HepG2 (cell line): ENCODE data around the gene SPNS1. TPM values are rescaled to one million over a fixed set of nuclear protein-coding genes. Genes with fewer than 3 reads are reported as not detected.
A peak's percentile ranks its signal among the peaks of the same experiment; 100 is the strongest.

Experiments used
- GATAD2A ChIP-seq: IDR thresholded peaks from 2 replicates; pipeline ENCODE4 v1.6.1; 2016
- HDAC2 ChIP-seq: sonication (generic); formaldehyde crosslinking; IDR thresholded peaks from 2 replicates; pipeline ENCODE4 v1.4.0; 2020; ENCODE audit warnings: missing genetic modification reagents
- HOXD1 ChIP-seq: sonication (generic); formaldehyde crosslinking; IDR thresholded peaks from 2 replicates; pipeline ENCODE4 v1.5.0; 2020; ENCODE audit warnings: missing genetic modification reagents
- KAT2B ChIP-seq: fragments of 150-350 bp; IDR thresholded peaks from 2 replicates; pipeline ENCODE4 v1.6.1; 2014; ENCODE audit warnings: low read depth, low read length, borderline replicate concordance
- KDM3A ChIP-seq: IDR thresholded peaks from 2 replicates; pipeline ENCODE4 v1.6.1; 2018; ENCODE audit warnings: low read depth, missing compliant biosample characterization
- KDM5B ChIP-seq: sonication (generic); formaldehyde crosslinking; IDR thresholded peaks from 2 replicates; pipeline ENCODE4 v1.4.0; 2020; ENCODE audit warnings: missing genetic modification reagents, mild to moderate bottlenecking, borderline replicate concordance
- KMT2B ChIP-seq: IDR thresholded peaks from 2 replicates; pipeline ENCODE4 v1.6.1; 2016; ENCODE audit warnings: missing genetic modification reagents, missing compliant biosample characterization
- SRY ChIP-seq: sonication (generic); formaldehyde crosslinking; IDR thresholded peaks from 2 replicates; pipeline ENCODE4 v1.8.0; 2022; ENCODE audit warnings: mild to moderate bottlenecking, missing genetic modification reagents
- TARDBP ChIP-seq: sonication (generic); formaldehyde crosslinking; IDR thresholded peaks from 2 replicates; pipeline ENCODE4 v1.8.0; 2022; ENCODE audit warnings: mild to moderate bottlenecking, missing genetic modification reagents
- ZMYM3 ChIP-seq: sonication (generic); formaldehyde crosslinking; IDR thresholded peaks from 2 replicates; pipeline ENCODE4 v1.5.1; 2020; ENCODE audit warnings: mild to moderate bottlenecking, missing genetic modification reagents
- ZNF160 ChIP-seq: sonication (generic); formaldehyde crosslinking; IDR thresholded peaks from 2 replicates; pipeline ENCODE4 v1.8.0; 2022; ENCODE audit warnings: mild to moderate bottlenecking, inconsistent platforms, missing genetic modification reagents
- ZNF317 ChIP-seq: sonication (generic); formaldehyde crosslinking; IDR thresholded peaks from 2 replicates; pipeline ENCODE4 v1.5.0; 2020; ENCODE audit warnings: mild to moderate bottlenecking, missing genetic modification reagents
- ZNF605 ChIP-seq: sonication (generic); formaldehyde crosslinking; IDR thresholded peaks from 2 replicates; pipeline ENCODE4 v1.8.0; 2022; ENCODE audit warnings: mild to moderate bottlenecking, missing genetic modification reagents
- polyA plus RNA-seq, 8 experiments: library from polyadenylated mRNA; depleted of rRNA in 3 of 8; stranded (reverse) in 7 of 8; unstranded in 1 of 8; fragments of >200 nt; fragmentation: Illumina TruSeq in 4 of 8; extraction: Trizol in 4 of 8; gene quantifications; 2 replicates each; pipeline versions ENCODE4 v1.2.1 to v1.2.3, GENCODE V29; 2011 to 2016; ENCODE audit warnings: low read depth in 4 of 8, missing spikeins in 1 of 8, mixed read lengths in 1 of 8; ENCODE audit not compliant: insufficient read depth in 1 of 8
- total RNA-seq, 5 experiments: library from RNA; depleted of rRNA; stranded (reverse); fragments of >200 nt; fragmentation: Illumina TruSeq; extraction: Trizol; gene quantifications; 2 replicates each; pipeline ENCODE4 v1.2.3, GENCODE V29; 2016; ENCODE audit warnings: low read depth in 1 of 5
- TF ChIP-seq, protein P1 (sequence below): sonication (generic); formaldehyde crosslinking; IDR thresholded peaks from 2 replicates; pipeline ENCODE4 v1.4.0; 2020; ENCODE audit warnings: missing genetic modification reagents, borderline replicate concordance
- TF ChIP-seq, protein P2 (sequence below): sonication (generic); formaldehyde crosslinking; IDR thresholded peaks from 2 replicates; pipeline ENCODE4 v1.8.1; 2023; ENCODE audit warnings: mild to moderate bottlenecking, missing genetic modification reagents, borderline replicate concordance
- TF ChIP-seq, protein P3 (sequence below): sonication (generic); formaldehyde crosslinking; IDR thresholded peaks from 2 replicates; pipeline ENCODE4 v1.4.0; 2020; ENCODE audit warnings: mild to moderate bottlenecking, missing genetic modification reagents
- TF ChIP-seq, protein P4 (sequence below): sonication (generic); formaldehyde crosslinking; IDR thresholded peaks from 2 replicates; pipeline ENCODE4 v1.5.0; 2020; ENCODE audit warnings: mild to moderate bottlenecking, missing genetic modification reagents

The SPNS1 gene
- total and polyA plus RNA-seq, 2 of the 13 experiments (the other 11 are each of a cell fraction or from before 2014, with no cell fraction given), result 25.6 to 38.8 TPM

DNA sequence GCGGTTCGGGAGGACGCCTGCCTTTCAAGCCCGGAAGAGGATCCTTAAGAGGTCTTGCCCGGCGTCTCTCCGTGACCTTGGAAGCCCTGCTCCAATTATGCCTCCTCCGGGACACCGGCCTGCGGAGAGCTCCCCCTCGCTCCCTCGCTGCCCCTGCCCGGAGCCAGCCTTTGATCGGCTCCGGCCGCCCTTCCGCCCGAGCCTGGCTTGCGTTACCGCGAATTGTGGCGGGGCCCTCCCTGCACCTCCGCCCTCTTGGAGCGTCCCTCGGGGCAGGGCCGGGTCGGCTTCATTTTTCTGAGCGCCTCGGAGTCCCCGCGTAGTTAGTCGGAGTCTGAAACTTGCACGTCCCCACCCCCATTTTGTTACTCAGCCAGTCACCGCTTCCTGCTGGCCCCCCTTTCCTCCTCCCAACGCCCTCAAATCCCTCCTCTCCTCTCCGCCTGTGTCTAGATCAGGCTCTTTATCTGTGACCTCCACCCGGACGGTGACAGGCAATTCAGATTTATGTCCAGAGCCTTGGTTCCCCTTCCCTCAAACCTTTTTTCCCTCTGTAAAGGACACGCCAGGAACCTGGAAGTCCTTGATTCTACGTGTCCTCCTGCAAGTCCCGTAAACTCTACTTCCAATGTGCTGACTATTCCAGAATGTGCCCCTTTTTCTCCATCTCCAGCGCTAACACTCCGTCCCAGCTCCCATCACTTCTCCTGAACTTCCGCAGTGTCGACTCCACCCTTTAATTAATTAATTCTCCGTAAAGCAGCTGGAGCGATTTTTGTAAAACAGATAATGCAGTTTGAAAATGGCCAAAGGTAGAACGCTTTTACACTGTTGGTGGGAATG, 49.0 kb upstream of the SPNS1 start (continued):
- TF ChIP-seq ZMYM3 (CRISPR knock-in tag) (0 out of 2 replicates have a peak, but pooled peaks have one; percentile 43), GATAD2A (CRISPR knock-in tag) (peak; percentile 25; the same call in 1 of the 2 replicates), ZNF317 (peak; percentile 68; the same call in 1 of the 2 replicates), SRY (CRISPR knock-in tag) (peak; percentile 55), ZNF160 (CRISPR knock-in tag) (peak; percentile 61), KDM3A (CRISPR knock-in tag) (0 out of 2 replicates have a peak, but pooled peaks have one; percentile 34), HDAC2 (CRISPR knock-in tag) (no peak), KAT2B (no peak), KMT2B (no peak), ZNF605 (CRISPR knock-in tag) (no peak; the same call in 1 of the 2 replicates), TARDBP (CRISPR knock-in tag) (peak; percentile 58; the same call in 1 of the 2 replicates), HOXD1 (CRISPR knock-in tag) (no peak), KDM5B (peak; percentile 52; the same call in 1 of the 2 replicates)
- TF ChIP-seq, protein P1, sequence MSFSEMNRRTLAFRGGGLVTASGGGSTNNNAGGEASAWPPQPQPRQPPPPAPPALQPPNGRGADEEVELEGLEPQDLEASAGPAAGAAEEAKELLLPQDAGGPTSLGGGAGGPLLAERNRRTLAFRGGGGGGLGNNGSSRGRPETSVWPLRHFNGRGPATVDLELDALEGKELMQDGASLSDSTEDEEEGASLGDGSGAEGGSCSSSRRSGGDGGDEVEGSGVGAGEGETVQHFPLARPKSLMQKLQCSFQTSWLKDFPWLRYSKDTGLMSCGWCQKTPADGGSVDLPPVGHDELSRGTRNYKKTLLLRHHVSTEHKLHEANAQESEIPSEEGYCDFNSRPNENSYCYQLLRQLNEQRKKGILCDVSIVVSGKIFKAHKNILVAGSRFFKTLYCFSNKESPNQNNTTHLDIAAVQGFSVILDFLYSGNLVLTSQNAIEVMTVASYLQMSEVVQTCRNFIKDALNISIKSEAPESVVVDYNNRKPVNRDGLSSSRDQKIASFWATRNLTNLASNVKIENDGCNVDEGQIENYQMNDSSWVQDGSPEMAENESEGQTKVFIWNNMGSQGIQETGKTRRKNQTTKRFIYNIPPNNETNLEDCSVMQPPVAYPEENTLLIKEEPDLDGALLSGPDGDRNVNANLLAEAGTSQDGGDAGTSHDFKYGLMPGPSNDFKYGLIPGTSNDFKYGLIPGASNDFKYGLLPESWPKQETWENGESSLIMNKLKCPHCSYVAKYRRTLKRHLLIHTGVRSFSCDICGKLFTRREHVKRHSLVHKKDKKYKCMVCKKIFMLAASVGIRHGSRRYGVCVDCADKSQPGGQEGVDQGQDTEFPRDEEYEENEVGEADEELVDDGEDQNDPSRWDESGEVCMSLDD, result no peak
- TF ChIP-seq, protein P2, sequence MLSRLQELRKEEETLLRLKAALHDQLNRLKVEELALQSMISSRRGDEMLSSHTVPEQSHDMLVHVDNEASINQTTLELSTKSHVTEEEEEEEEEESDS (CRISPR knock-in tag), result no peak
- TF ChIP-seq, protein P3, sequence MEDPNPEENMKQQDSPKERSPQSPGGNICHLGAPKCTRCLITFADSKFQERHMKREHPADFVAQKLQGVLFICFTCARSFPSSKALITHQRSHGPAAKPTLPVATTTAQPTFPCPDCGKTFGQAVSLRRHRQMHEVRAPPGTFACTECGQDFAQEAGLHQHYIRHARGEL (CRISPR knock-in tag), result no peak
- TF ChIP-seq, protein P4, sequence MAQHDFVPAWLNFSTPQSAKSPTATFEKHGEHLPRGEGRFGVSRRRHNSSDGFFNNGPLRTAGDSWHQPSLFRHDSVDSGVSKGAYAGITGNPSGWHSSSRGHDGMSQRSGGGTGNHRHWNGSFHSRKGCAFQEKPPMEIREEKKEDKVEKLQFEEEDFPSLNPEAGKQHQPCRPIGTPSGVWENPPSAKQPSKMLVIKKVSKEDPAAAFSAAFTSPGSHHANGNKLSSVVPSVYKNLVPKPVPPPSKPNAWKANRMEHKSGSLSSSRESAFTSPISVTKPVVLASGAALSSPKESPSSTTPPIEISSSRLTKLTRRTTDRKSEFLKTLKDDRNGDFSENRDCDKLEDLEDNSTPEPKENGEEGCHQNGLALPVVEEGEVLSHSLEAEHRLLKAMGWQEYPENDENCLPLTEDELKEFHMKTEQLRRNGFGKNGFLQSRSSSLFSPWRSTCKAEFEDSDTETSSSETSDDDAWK, result no peak
